GM23248 (cell line): ENCODE data around the gene CACNA2D2.

Source experiments
- EZH2 ChIP-seq: fragments of 200-600 bp; sonication (generic); IDR thresholded peaks from 2 replicates; pipeline ENCODE4 v1.6.1; 2018; ENCODE audit warnings: antibody characterized with exemption, mild to moderate bottlenecking; ENCODE audit not compliant: insufficient read depth, poor library complexity, severe bottlenecking
- EZH2phosphoT487 ChIP-seq: fragments of 200-600 bp; sonication (generic); IDR thresholded peaks from 2 replicates; pipeline ENCODE4 v1.6.1; 2018; ENCODE audit warnings: antibody characterized with exemption, moderate library complexity, mild to moderate bottlenecking, low read depth; ENCODE audit not compliant: insufficient read depth

GRCh38 chr3:50321336-50322114 lies 181.9 kb downstream of the CACNA2D2 start:
- TF ChIP-seq EZH2phosphoT487 (no peak), EZH2 (no peak)
